GM19351 (cell line): Measurements from ENCODE around the gene RCSD1.
A peak's percentile ranks its signal among the peaks of the same experiment; 100 is the strongest.

Experiments used
- ATAC-seq: cut with Tn5 transposase; IDR thresholded peaks from one replicate; pipeline ENCODE4 v1.9.1; 2021; ENCODE audit warnings: mild to moderate bottlenecking, moderate library complexity; ENCODE audit not compliant: unreplicated experiment

The RCSD1 gene

GRCh38 chr1:167617153-167618147 is 12.6 kb upstream of the RCSD1 start:
- ATAC-seq: peak; percentile 78

GRCh38 chr1:167618366-167618765 is 11.7 kb upstream of the RCSD1 start:
- ATAC-seq: no peak

- no peak for ATAC-seq
Measured at GRCh38 chr1:167618789-167619188, 11.2 kb upstream of the RCSD1 start.

GRCh38 chr1:167620002-167620401 is 10.0 kb upstream of the RCSD1 start:
- no peak for ATAC-seq

GRCh38 chr1:167621780-167622313 is 8.2 kb upstream of the RCSD1 start:
- no peak for ATAC-seq

- ATAC-seq: no peak
Measured at GRCh38 chr1:167623951-167624350, 6.1 kb upstream of the RCSD1 start.

GRCh38 chr1:167625040-167625823 is 4.8 kb upstream of the RCSD1 start:
- ATAC-seq: no peak

- ATAC-seq: peak; percentile 20
Measured at GRCh38 chr1:167627615-167627864, 2.5 kb upstream of the RCSD1 start.

- peak; percentile 71 for ATAC-seq
Measured at GRCh38 chr1:167627865-167628641, 2.0 kb upstream of the RCSD1 start.

GRCh38 chr1:167628741-167629515 is 1.1 kb upstream of the RCSD1 start:
- ATAC-seq: no peak

GRCh38 chr1:167630568-167631385 is 745 bp downstream of the RCSD1 start:
- no peak for ATAC-seq

GRCh38 chr1:167631386-167631935 is 1.4 kb downstream of the RCSD1 start:
- ATAC-seq: no peak

- ATAC-seq: peak; percentile 28
Measured at GRCh38 chr1:167631936-167632614, 2.0 kb downstream of the RCSD1 start.

GRCh38 chr1:167633258-167633944 is 3.4 kb downstream of the RCSD1 start:
- ATAC-seq: no peak

GRCh38 chr1:167634435-167634834 is 4.4 kb downstream of the RCSD1 start:
- ATAC-seq: no peak

- no peak for ATAC-seq
Measured at GRCh38 chr1:167635156-167635648, 5.2 kb downstream of the RCSD1 start.

GRCh38 chr1:167635941-167636340 is 5.9 kb downstream of the RCSD1 start:
- ATAC-seq: no peak

GRCh38 chr1:167638064-167638463 is 8.0 kb downstream of the RCSD1 start:
- no peak for ATAC-seq
